ENCODE results near the gene ADCY1. TPM values are rescaled to one million over a fixed set of nuclear protein-coding genes. Genes with fewer than 3 reads are reported as not detected.

ADCY1 gene
- polyA plus RNA-seq, 1 donor (not counting 4 experiments of a cell fraction or from before 2014, with no cell fraction given), result 0.54 TPM

GRCh38 chr7:45622058-45622457 is 47.9 kb downstream of the ADCY1 start:
- TF ChIP-seq CTCF (optimal IDR thresholded peaks at IDR 0.05 in 1 of 3, IDR thresholded peaks at IDR 0.05 in 1 of 3, conservative IDR thresholded peaks at IDR 0.05 in 1 of 3; ENCODE audit: extremely low read depth in 1 of 3, insufficient read depth in 2 of 3, low read length in 3 of 3) (no peak), EZH2 (IDR thresholded peaks at IDR 0.05; ENCODE audit: low read length) (no peak)
- Histone ChIP-seq H3K4me3 (ENCODE audit: control insufficient read depth in 2 of 3, extremely low read depth in 1 of 3, insufficient read depth in 2 of 3, low read depth in 1 of 3, low read length in 3 of 3) (no peak overlapping the region), H3K27me3 (ENCODE audit: control insufficient read depth, extremely low read depth, insufficient read depth, low read length) (no peaks in the 10 kb centered on the region), H3K79me2 (ENCODE audit: control insufficient read depth, insufficient read depth, low read length) (no peaks in the 10 kb centered on the region), H3K4me2 (ENCODE audit: control insufficient read depth, extremely low read depth, insufficient read depth, low read depth, low read length) (no peak overlapping the region), H3K9me3 (ENCODE audit: control insufficient read depth, low read depth, low read length) (no peaks in the 10 kb centered on the region), H3K27ac (ENCODE audit: control insufficient read depth, insufficient read depth, low read length) (no peak overlapping the region), H3K9ac (ENCODE audit: control insufficient read depth, extremely low read depth, insufficient read depth, low read length) (no peak overlapping the region), H3K4me1 (ENCODE audit: control insufficient read depth, extremely low read depth, insufficient read depth, low read length) (no peaks in the 10 kb centered on the region), H3K9me1 (ENCODE audit: control insufficient read depth, extremely low read depth, insufficient read depth, low read length) (no peaks in the 10 kb centered on the region), H2AFZ (ENCODE audit: control insufficient read depth, low read length) (no peak overlapping the region), H4K20me1 (ENCODE audit: control insufficient read depth, extremely low read depth, insufficient read depth, low read length) (no peaks in the 10 kb centered on the region), H3K36me3 (ENCODE audit: control insufficient read depth in 2 of 2, extremely low read depth in 1 of 2, insufficient read depth in 2 of 2, low read length in 2 of 2) (no peaks in the 10 kb centered on the region)
- dilution Hi-C loops (cut with MboI; ENCODE audit: extremely low pct_ligation_motif_present, low sequenced_read_pairs), result no loop called here
- DNase-seq (ENCODE audit: low read depth, low spot score), result no peak
- no peak for FAIRE-seq

GRCh38 chr7:45623157-45623556 is 49.0 kb downstream of the ADCY1 start:
- FAIRE-seq, result no peak
- no peaks in the 10 kb centered on the region for H3K4me1 ChIP-seq (ENCODE audit: control insufficient read depth, extremely low read depth, insufficient read depth, low read length)
- no peaks in the 10 kb centered on the region for H3K27me3 ChIP-seq (ENCODE audit: control insufficient read depth, extremely low read depth, insufficient read depth, low read length)
- no peaks in the 10 kb centered on the region for H3K79me2 ChIP-seq (ENCODE audit: control insufficient read depth, insufficient read depth, low read length)
- no peaks in the 10 kb centered on the region for H4K20me1 ChIP-seq (ENCODE audit: control insufficient read depth, extremely low read depth, insufficient read depth, low read length)
- no peaks in the 10 kb centered on the region for H3K9me1 ChIP-seq (ENCODE audit: control insufficient read depth, extremely low read depth, insufficient read depth, low read length)
- no peak overlapping the region for H2AFZ ChIP-seq (ENCODE audit: control insufficient read depth, low read length)
- dilution Hi-C loops (cut with MboI; ENCODE audit: extremely low pct_ligation_motif_present, low sequenced_read_pairs), result no loop called here
- H3K4me2 ChIP-seq (ENCODE audit: control insufficient read depth, extremely low read depth, insufficient read depth, low read depth, low read length), result no peak overlapping the region
- no peaks in the 10 kb centered on the region for H3K9me3 ChIP-seq (ENCODE audit: control insufficient read depth, low read depth, low read length)
- H3K9ac ChIP-seq (ENCODE audit: control insufficient read depth, extremely low read depth, insufficient read depth, low read length), result no peak overlapping the region
- no peak for DNase-seq (ENCODE audit: low read depth, low spot score)
- H3K36me3 ChIP-seq (ENCODE audit: control insufficient read depth in 2 of 2, extremely low read depth in 1 of 2, insufficient read depth in 2 of 2, low read length in 2 of 2), result no peaks in the 10 kb centered on the region
- no peak for TF ChIP-seq EZH2 (IDR thresholded peaks at IDR 0.05; ENCODE audit: low read length)
- no peak for TF ChIP-seq CTCF (optimal IDR thresholded peaks at IDR 0.05 in 1 of 3, IDR thresholded peaks at IDR 0.05 in 1 of 3, conservative IDR thresholded peaks at IDR 0.05 in 1 of 3; ENCODE audit: extremely low read depth in 1 of 3, insufficient read depth in 2 of 3, low read length in 3 of 3)
- H3K4me3 ChIP-seq (ENCODE audit: control insufficient read depth in 2 of 3, extremely low read depth in 1 of 3, insufficient read depth in 2 of 3, low read depth in 1 of 3, low read length in 3 of 3), result no peak overlapping the region
- H3K27ac ChIP-seq (ENCODE audit: control insufficient read depth, insufficient read depth, low read length), result no peak overlapping the region
